Keratinocyte (primary cell): ENCODE measurements around the gene TCERG1L. TPM values are rescaled to one million over a fixed set of nuclear protein-coding genes. Genes with fewer than 3 reads are reported as not detected.

Experiments
- DNase-seq: peaks from one replicate; pipeline ENCODE4 v3.0.0-alpha.2; 2011; ENCODE audit warnings: low read depth, missing footprints, low spot score
- FAIRE-seq: peaks from 2 replicates; lab custom pipeline; 2011; peaks lifted over from hg19 to GRCh38; lab: Jason Lieb, UNC
- H2AFZ ChIP-seq: 2 replicates; pipeline ENCODE4 v1.6.0; 2012; ENCODE audit warnings: low read length, control low read depth, inconsistent platforms; ENCODE audit not compliant: control insufficient read depth
- H3K27ac ChIP-seq: 2 replicates; pipeline ENCODE4 v1.5.1; 2011; ENCODE audit warnings: low read length; ENCODE audit not compliant: control insufficient read depth, insufficient read depth
- H3K27me3 ChIP-seq: 3 replicates; pipeline ENCODE4 v1.6.0; 2011; ENCODE audit warnings: low read length; ENCODE audit not compliant: control insufficient read depth, insufficient read depth; ENCODE audit errors: extremely low read depth
- H3K36me3 ChIP-seq, 2 experiments: 2 replicates in 1 of 2; 3 replicates in 1 of 2; pipeline ENCODE4 v1.5.1; 2011; ENCODE audit warnings: low read length in 2 of 2, mild to moderate bottlenecking in 1 of 2; ENCODE audit not compliant: control insufficient read depth in 2 of 2, insufficient read depth in 2 of 2; ENCODE audit errors: extremely low read depth in 1 of 2
- H3K4me1 ChIP-seq: 3 replicates; pipeline ENCODE4 v1.5.1; 2011; ENCODE audit warnings: low read length; ENCODE audit not compliant: control insufficient read depth, insufficient read depth; ENCODE audit errors: extremely low read depth
- H3K4me2 ChIP-seq: 3 replicates; pipeline ENCODE4 v1.6.0; 2011; ENCODE audit warnings: low read depth, low read length; ENCODE audit not compliant: control insufficient read depth, insufficient read depth; ENCODE audit errors: extremely low read depth
- H3K4me3 ChIP-seq, 3 experiments: fragments of 200-600 bp in 1 of 3; sonication (generic) in 1 of 3; 2 replicates in 2 of 3; 3 replicates in 1 of 3; pipeline ENCODE4 v1.5.1; 2011 to 2016; ENCODE audit warnings: low read length in 3 of 3, mild to moderate bottlenecking in 3 of 3, control low read depth in 2 of 3, inconsistent platforms in 1 of 3, low read depth in 1 of 3, mixed read lengths in 1 of 3, mixed run types in 1 of 3, moderate library complexity in 1 of 3; ENCODE audit not compliant: control insufficient read depth in 2 of 3, insufficient read depth in 2 of 3; ENCODE audit errors: extremely low read depth in 1 of 3
- H3K79me2 ChIP-seq: 2 replicates; pipeline ENCODE4 v1.6.0; 2012; ENCODE audit warnings: low read length; ENCODE audit not compliant: control insufficient read depth, insufficient read depth
- H3K9ac ChIP-seq: 3 replicates; pipeline ENCODE4 v1.6.0; 2011; ENCODE audit warnings: low read length; ENCODE audit not compliant: control insufficient read depth, insufficient read depth; ENCODE audit errors: extremely low read depth
- H3K9me1 ChIP-seq: 3 replicates; pipeline ENCODE4 v1.6.0; 2011; ENCODE audit warnings: low read length; ENCODE audit not compliant: control insufficient read depth, insufficient read depth; ENCODE audit errors: extremely low read depth
- H3K9me3 ChIP-seq: 2 replicates; pipeline ENCODE4 v1.5.1; 2012; ENCODE audit warnings: low read depth, low read length; ENCODE audit not compliant: control insufficient read depth
- H4K20me1 ChIP-seq: 3 replicates; pipeline ENCODE4 v1.6.0; 2011; ENCODE audit warnings: low read length; ENCODE audit not compliant: control insufficient read depth, insufficient read depth; ENCODE audit errors: extremely low read depth
- CTCF ChIP-seq, 3 experiments: IDR thresholded peaks in 1 of 3; conservative IDR thresholded peaks in 1 of 3; optimal IDR thresholded peaks in 1 of 3; 2 replicates in 2 of 3; 3 replicates in 1 of 3; pipeline versions ENCODE3 to v1.5.1; 2011; ENCODE audit warnings: low read length in 3 of 3, mild to moderate bottlenecking in 3 of 3, moderate library complexity in 2 of 3, control low read depth in 1 of 3, inconsistent platforms in 1 of 3; ENCODE audit not compliant: insufficient read depth in 2 of 3; ENCODE audit errors: extremely low read depth in 1 of 3
- EZH2 ChIP-seq: IDR thresholded peaks from one replicate; pipeline ENCODE4 v1.6.1; 2012; ENCODE audit warnings: inconsistent platforms, mild to moderate bottlenecking, low read length, moderate library complexity
- dilution Hi-C: fragments of 300-500 bp; cut with MboI; formaldehyde crosslinking; loops from one replicate; pipeline ENCODE4 v1.7.0; 2020; ENCODE audit warnings: low sequenced_read_pairs; ENCODE audit not compliant: extremely low pct_ligation_motif_present
- polyA plus RNA-seq, 5 experiments: library from polyadenylated mRNA; depleted of rRNA in 3 of 5; stranded (reverse) in 3 of 5; stranded (forward) in 1 of 5; unstranded in 1 of 5; fragments of >200 nt; gene quantifications; 1 replicate in 1 of 5; 2 replicates in 3 of 5; 3 replicates in 1 of 5; pipeline versions ENCODE4 v1.2.1 to v1.2.3, GENCODE V29; 2011 to 2012; ENCODE audit warnings: missing spikeins in 2 of 5, low read depth in 1 of 5, low replicate concordance in 1 of 5

The TCERG1L gene
- polyA plus RNA-seq, 1 donor (not counting 4 experiments of a cell fraction or from before 2014, with no cell fraction given) = not detected

- Histone ChIP-seq H3K9ac (no peak overlapping the region), H3K27ac (no peak overlapping the region), H3K9me1 (no peaks in the 10 kb centered on the region), H3K4me1 (no peaks in the 10 kb centered on the region), H3K4me2 (no peak overlapping the region), H3K4me3 (no peak overlapping the region), H3K27me3 (peaks cover 20% of the 10 kb centered on the region), H3K36me3 (no peaks in the 10 kb centered on the region), H3K79me2 (no peaks in the 10 kb centered on the region), H4K20me1 (no peaks in the 10 kb centered on the region), H2AFZ (no peak overlapping the region), H3K9me3 (no peaks in the 10 kb centered on the region)
- TF ChIP-seq EZH2 = peak; percentile 75
- no peak for TF ChIP-seq CTCF (optimal IDR thresholded peaks at IDR 0.05 in 1 of 3, IDR thresholded peaks at IDR 0.05 in 1 of 3, conservative IDR thresholded peaks at IDR 0.05 in 1 of 3; ENCODE audit: extremely low read depth in 1 of 3, insufficient read depth in 2 of 3, low read length in 3 of 3)
- DNase-seq (no peak), FAIRE-seq (no peak)
- dilution Hi-C loops = no loop called here
These were observed 745 bp downstream of the TCERG1L start for GRCh38 chr10:131310551-131311401.

- peaks cover 20% of the 10 kb centered on the region for H3K27me3 ChIP-seq
- no peaks in the 10 kb centered on the region for H3K9me1 ChIP-seq
- no peak for FAIRE-seq
These were observed 1.4 kb downstream of the TCERG1L start for GRCh38 chr10:131310142-131310541.

More at GRCh38 chr10:131310142-131310541, 1.4 kb downstream of the TCERG1L start:
- no peaks in the 10 kb centered on the region for H3K9me3 ChIP-seq
- no peak overlapping the region for H3K4me3 ChIP-seq
- H3K36me3 ChIP-seq = no peaks in the 10 kb centered on the region
- dilution Hi-C loops = no loop called here
- no peak overlapping the region for H3K9ac ChIP-seq
- DNase-seq = no peak
- H3K79me2 ChIP-seq = no peaks in the 10 kb centered on the region
- peak in 1 of 3 experiments; percentile 8 for TF ChIP-seq CTCF (optimal IDR thresholded peaks at IDR 0.05 in 1 of 3, IDR thresholded peaks at IDR 0.05 in 1 of 3, conservative IDR thresholded peaks at IDR 0.05 in 1 of 3; ENCODE audit: extremely low read depth in 1 of 3, insufficient read depth in 2 of 3, low read length in 3 of 3)
- TF ChIP-seq EZH2 = no peak
- no peak overlapping the region for H3K4me2 ChIP-seq
- no peaks in the 10 kb centered on the region for H4K20me1 ChIP-seq
- no peak overlapping the region for H2AFZ ChIP-seq
- H3K27ac ChIP-seq = no peak overlapping the region
- H3K4me1 ChIP-seq = no peaks in the 10 kb centered on the region
